Esophagus muscularis mucosa (tissue), 4 donors: ENCODE measurements around the gene KIF15. TPM values are rescaled to one million over a fixed set of nuclear protein-coding genes. Genes with fewer than 3 reads are reported as not detected.

ENCODE experiments used
- DNase-seq: peaks from one replicate; pipeline ENCODE4 v3.0.0-alpha.2; 2017; ENCODE audit errors: extremely low spot score
- H3K27ac ChIP-seq, 4 donors: fragments of 200-600 bp; sonication (generic); replicated peaks in 1 of 4; 1 replicate in 3 of 4; 2 replicates in 1 of 4; pipeline ENCODE4 v1.5.1; 2016 to 2019; ENCODE audit warnings: mild to moderate bottlenecking in 1 of 4
- H3K27me3 ChIP-seq, 4 donors: fragments of 200-600 bp; sonication (generic); one replicate each; pipeline versions ENCODE4 v1.5.1 to v1.6.0; 2016 to 2019
- H3K36me3 ChIP-seq, 4 donors: fragments of 200-600 bp; sonication (generic); one replicate each; pipeline ENCODE4 v1.5.1; 2016 to 2019
- H3K4me1 ChIP-seq, 4 donors: fragments of 200-600 bp; sonication (generic); one replicate each; pipeline ENCODE4 v1.5.1; 2016 to 2019
- H3K4me3 ChIP-seq, 4 donors: fragments of 200-600 bp; sonication (generic); 1 replicate in 2 of 4; 2 replicates in 2 of 4; pipeline ENCODE4 v1.5.1; 2016 to 2019; ENCODE audit warnings: mild to moderate bottlenecking in 4 of 4, moderate library complexity in 1 of 4
- H3K9me3 ChIP-seq, 4 donors: fragments of 200-600 bp; sonication (generic); 1 replicate in 3 of 4; 2 replicates in 1 of 4; pipeline ENCODE4 v1.5.1; 2016 to 2019
- EP300 ChIP-seq: sonication (generic); formaldehyde crosslinking; IDR thresholded peaks from one replicate; pipeline ENCODE4 v1.6.1; 2017; ENCODE audit warnings: antibody characterized with exemption
- POLR2A ChIP-seq: fragments of 450-650 bp; IDR thresholded peaks from one replicate; pipeline ENCODE4 v1.6.1; 2017; ENCODE audit warnings: antibody characterized with exemption, moderate library complexity, mild to moderate bottlenecking, low read depth
- POLR2AphosphoS5 ChIP-seq, 2 donors: sonication (generic); formaldehyde crosslinking; IDR thresholded peaks; one replicate each; pipeline ENCODE4 v1.6.1; 2017; ENCODE audit warnings: antibody characterized with exemption in 2 of 2
- WGBS: methylation state at CpG from one replicate; pipeline ENCODE4 v1.1.5; 2018; 5-methylcytosine and 5-hydroxymethylcytosine counted together
- intact Hi-C: fragments of 100-400 bp; cut with DNase I; formaldehyde crosslinking; loops from one replicate; pipeline ENCODE4 v1.15.1; 2023
- total RNA-seq, 4 donors: library from RNA; depleted of rRNA; stranded (reverse); fragments of >200 nt; gene quantifications; one replicate each; pipeline versions ENCODE4 v1.1.0 to v1.2.1, GENCODE V29; 2016
- TF ChIP-seq, protein P1 (sequence below), 3 experiments: fragments of 200-600 bp in 2 of 3; fragments of 450-650 bp in 1 of 3; sonication (generic) in 2 of 3; IDR thresholded peaks; one replicate each; pipeline ENCODE4 v1.5.1; 2017 to 2019; ENCODE audit warnings: antibody characterized with exemption in 3 of 3, mild to moderate bottlenecking in 2 of 3, moderate library complexity in 1 of 3

Gene KIF15
- total RNA-seq, 4 donors from 2014 or later: 0.26 to 1.2 (median 0.54) TPM

DNA sequence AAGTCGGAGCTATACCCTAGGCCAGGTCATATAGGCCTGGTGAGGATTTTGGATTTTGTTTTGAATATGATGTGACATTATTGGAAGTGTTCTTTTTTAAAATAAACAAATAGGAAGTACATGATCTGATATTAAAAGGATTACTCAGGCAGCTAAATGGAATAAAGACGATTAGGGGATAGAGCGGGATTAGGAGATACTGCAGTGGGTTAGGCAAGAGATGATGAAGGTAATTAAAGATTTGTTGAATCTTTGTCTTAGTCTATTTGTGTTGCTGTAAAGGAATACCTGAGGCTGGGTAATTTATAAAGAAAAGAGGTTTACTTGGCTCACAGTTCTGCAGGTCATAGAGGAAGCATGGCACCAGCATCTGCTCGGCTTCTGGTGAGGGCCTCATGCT, 21.3 kb downstream of the KIF15 start:
- 95% methylated on average over 4 of the region's 4 CpGs for WGBS
- DNase-seq: no peak
- no peaks in the 10 kb centered on the region for H3K27me3 ChIP-seq
- H3K4me1 ChIP-seq: no peaks in the 10 kb centered on the region
- no peaks in the 10 kb centered on the region for H3K9me3 ChIP-seq
- H3K4me3 ChIP-seq: no peak overlapping the region
- H3K27ac ChIP-seq: no peak overlapping the region
- TF ChIP-seq EP300: no peak
- no peak for TF ChIP-seq POLR2AphosphoS5 (IDR thresholded peaks at IDR 0.05)
- TF ChIP-seq, protein P1, sequence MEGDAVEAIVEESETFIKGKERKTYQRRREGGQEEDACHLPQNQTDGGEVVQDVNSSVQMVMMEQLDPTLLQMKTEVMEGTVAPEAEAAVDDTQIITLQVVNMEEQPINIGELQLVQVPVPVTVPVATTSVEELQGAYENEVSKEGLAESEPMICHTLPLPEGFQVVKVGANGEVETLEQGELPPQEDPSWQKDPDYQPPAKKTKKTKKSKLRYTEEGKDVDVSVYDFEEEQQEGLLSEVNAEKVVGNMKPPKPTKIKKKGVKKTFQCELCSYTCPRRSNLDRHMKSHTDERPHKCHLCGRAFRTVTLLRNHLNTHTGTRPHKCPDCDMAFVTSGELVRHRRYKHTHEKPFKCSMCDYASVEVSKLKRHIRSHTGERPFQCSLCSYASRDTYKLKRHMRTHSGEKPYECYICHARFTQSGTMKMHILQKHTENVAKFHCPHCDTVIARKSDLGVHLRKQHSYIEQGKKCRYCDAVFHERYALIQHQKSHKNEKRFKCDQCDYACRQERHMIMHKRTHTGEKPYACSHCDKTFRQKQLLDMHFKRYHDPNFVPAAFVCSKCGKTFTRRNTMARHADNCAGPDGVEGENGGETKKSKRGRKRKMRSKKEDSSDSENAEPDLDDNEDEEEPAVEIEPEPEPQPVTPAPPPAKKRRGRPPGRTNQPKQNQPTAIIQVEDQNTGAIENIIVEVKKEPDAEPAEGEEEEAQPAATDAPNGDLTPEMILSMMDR (IDR thresholded peaks at IDR 0.05): no peak
- no peak for TF ChIP-seq POLR2A
- intact Hi-C loops: no loop called here
- no peaks in the 10 kb centered on the region for H3K36me3 ChIP-seq

DNA sequence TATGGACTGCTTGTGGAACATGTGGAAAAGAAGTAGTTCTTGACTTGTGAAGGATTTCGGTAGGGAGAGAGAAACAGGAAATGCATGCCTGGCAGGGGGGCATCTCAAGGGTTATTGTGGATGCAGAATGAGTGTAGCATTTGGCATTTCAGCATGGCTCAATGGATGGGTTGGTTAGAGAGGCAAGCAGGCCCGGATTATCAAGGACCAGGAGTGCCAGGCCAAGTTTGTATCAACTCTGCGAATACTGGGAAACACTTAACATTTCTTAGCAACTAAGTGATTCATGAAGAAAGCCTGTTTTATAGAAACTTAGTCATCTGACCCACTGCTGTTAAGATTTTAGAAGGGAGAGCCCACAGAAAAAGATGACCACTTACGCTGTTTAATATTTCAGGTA, 33.6 kb downstream of the KIF15 start:
- 97% methylated on average over 4 of the region's 4 CpGs for WGBS
- intact Hi-C loops: no loop called here

DNA sequence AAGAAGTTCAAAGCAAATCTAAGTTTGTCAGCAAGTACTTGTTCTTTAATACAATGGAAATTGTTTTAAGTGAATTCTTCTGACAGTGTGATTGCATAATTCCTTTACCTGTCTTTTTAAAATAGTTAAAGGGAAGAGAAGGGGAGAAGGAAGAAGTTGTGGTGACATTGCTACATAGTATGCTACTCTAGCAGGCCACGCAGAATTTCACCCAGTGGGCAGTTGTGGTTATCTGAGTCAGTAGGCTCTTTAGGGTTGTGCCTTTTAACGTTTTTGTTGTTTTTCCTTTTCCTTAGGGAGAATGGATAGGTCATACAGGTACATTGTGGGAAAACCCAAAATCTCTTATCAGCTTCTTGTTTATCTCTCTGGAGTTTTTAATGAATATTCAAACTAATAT, 40.4 kb downstream of the KIF15 start:
- Histone ChIP-seq H3K27ac (no peak overlapping the region), H3K9me3 (no peaks in the 10 kb centered on the region), H3K36me3 (no peaks in the 10 kb centered on the region), H3K4me1 (no peaks in the 10 kb centered on the region), H3K4me3 (no peak overlapping the region), H3K27me3 (no peaks in the 10 kb centered on the region)
- TF ChIP-seq POLR2AphosphoS5 (IDR thresholded peaks at IDR 0.05) (no peak), POLR2A (no peak), EP300 (no peak)
- TF ChIP-seq, protein P1 (IDR thresholded peaks at IDR 0.05): no peak
- intact Hi-C loops: no loop called here
- DNase-seq: no peak
- 63% methylated on average over 2 of the region's 2 CpGs for WGBS

More for the DNA sequence above, 33.6 kb downstream of the KIF15 start:
- Histone ChIP-seq H3K4me1 (no peaks in the 10 kb centered on the region), H3K4me3 (no peak overlapping the region), H3K27ac (no peak overlapping the region), H3K9me3 (no peaks in the 10 kb centered on the region), H3K36me3 (no peaks in the 10 kb centered on the region), H3K27me3 (no peaks in the 10 kb centered on the region)
- TF ChIP-seq, protein P1 (IDR thresholded peaks at IDR 0.05): no peak
- TF ChIP-seq POLR2AphosphoS5 (IDR thresholded peaks at IDR 0.05) (no peak), POLR2A (no peak), EP300 (no peak)
- DNase-seq: no peak

DNA sequence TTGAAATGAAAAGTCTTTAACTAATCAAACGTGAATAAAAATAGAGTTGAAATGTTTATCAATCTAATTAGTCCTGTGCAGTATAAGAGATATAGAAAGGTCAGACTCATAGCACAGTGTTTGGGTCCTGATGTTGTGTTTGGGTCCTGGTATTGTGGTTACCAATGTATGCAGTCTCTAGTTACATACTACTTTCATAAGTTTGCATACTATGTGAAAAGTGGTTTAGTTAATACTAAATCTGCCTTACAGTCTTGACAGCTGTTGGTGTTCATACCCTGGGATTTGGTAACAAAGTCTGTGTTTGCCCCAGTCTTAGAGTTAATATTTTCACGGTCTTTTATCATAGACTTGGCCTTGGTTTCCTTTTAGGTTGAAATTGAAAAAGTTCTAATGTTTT, 41.7 kb downstream of the KIF15 start:
- Histone ChIP-seq H3K36me3 (no peaks in the 10 kb centered on the region), H3K27ac (no peak overlapping the region), H3K9me3 (no peaks in the 10 kb centered on the region), H3K4me1 (no peaks in the 10 kb centered on the region), H3K4me3 (no peak overlapping the region), H3K27me3 (no peaks in the 10 kb centered on the region)
- intact Hi-C loops: no loop called here
- no peak for TF ChIP-seq EP300
- TF ChIP-seq, protein P1 (IDR thresholded peaks at IDR 0.05): no peak
- no peak for TF ChIP-seq POLR2AphosphoS5 (IDR thresholded peaks at IDR 0.05)
- TF ChIP-seq POLR2A: no peak
- DNase-seq: no peak
- 95% methylated on average over 2 of the region's 2 CpGs for WGBS

DNA sequence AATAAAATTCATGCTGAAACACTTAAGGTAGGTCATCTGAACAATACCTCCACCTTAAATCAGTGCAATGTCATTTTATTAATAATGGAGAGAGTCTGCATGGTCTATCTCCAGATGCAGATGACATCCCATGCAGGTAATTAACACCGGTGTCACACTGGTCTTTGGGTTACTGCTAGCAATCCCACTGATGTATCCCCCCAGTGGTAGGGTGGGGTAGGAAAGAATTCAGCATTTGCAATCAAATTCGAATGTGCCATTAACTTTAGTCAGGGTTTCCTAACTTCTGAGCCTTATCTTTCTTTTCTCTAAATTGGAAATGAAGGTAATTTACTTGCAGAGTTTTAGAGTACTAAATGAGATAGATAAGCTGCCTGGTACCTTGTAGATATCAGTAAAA, 44.4 kb downstream of the KIF15 start:
- Histone ChIP-seq H3K36me3 (no peaks in the 10 kb centered on the region), H3K4me3 (no peak overlapping the region), H3K9me3 (no peaks in the 10 kb centered on the region), H3K27me3 (no peaks in the 10 kb centered on the region), H3K4me1 (no peaks in the 10 kb centered on the region), H3K27ac (no peak overlapping the region)
- intact Hi-C loops: no loop called here
- DNase-seq: no peak
- TF ChIP-seq, protein P1 (IDR thresholded peaks at IDR 0.05): no peak
- TF ChIP-seq POLR2AphosphoS5 (IDR thresholded peaks at IDR 0.05): no peak
- no peak for TF ChIP-seq POLR2A
- no peak for TF ChIP-seq EP300
- 91% methylated on average over 2 of the region's 2 CpGs for WGBS
